Motor neuron (in vitro differentiated cells): Measurements from ENCODE around the gene SLC8A3. TPM values are rescaled to one million over a fixed set of nuclear protein-coding genes. Genes with fewer than 3 reads are reported as not detected.
A peak's percentile ranks its signal among the peaks of the same experiment; 100 is the strongest.
"Not testable (repeated sequence)": the region's sequence is repeated elsewhere in the genome, so short reads cannot be mapped to it uniquely, and the experiment has no call there.

Source experiments
- ATAC-seq, 8 experiments: fragments of 200-7000 bp; cut with Tn5 transposase; replicated peaks in 6 of 8; 2 replicates each; pipeline ENCODE4 v1.8.0; 2021; ENCODE audit warnings: mild to moderate bottlenecking in 8 of 8, moderate library complexity in 8 of 8
- H3K27ac ChIP-seq, 2 donors: fragments of 250-450 bp; sonication (Bioruptor Pico); 2 replicates each; pipeline ENCODE4 v1.9.0; 2021; ENCODE audit warnings: antibody characterized with exemption in 2 of 2, mild to moderate bottlenecking in 2 of 2, moderate library complexity in 1 of 2
- H3K4me1 ChIP-seq, 2 donors: fragments of 250-450 bp; sonication (Bioruptor Pico); replicated peaks in 1 of 2; 2 replicates each; pipeline ENCODE4 v1.6.1; 2021; ENCODE audit warnings: antibody characterized with exemption in 2 of 2, mild to moderate bottlenecking in 2 of 2, moderate library complexity in 1 of 2
- H3K4me3 ChIP-seq, 5 donors: fragments of 250-450 bp; sonication (Bioruptor Pico); 2 replicates each; pipeline ENCODE4 v1.9.0; 2021; ENCODE audit warnings: antibody characterized with exemption in 5 of 5, mild to moderate bottlenecking in 5 of 5, moderate library complexity in 4 of 5
- WGBS, 10 experiments: fragments of 450-650 bp; shearing (Covaris generic); methylation state at CpG; one replicate each; pipeline ENCODE4 v1.0.0; 2022; 5-methylcytosine and 5-hydroxymethylcytosine counted together
- in situ Hi-C, 9 experiments: fragments of 400-800 bp; cut with MboI; loops; one replicate each; pipeline ENCODE4 v1.15.0; 2021; ENCODE audit warnings: low sequenced_read_pairs in 9 of 9, low pct_unique_long_range_greater_than_20kb in 2 of 9; ENCODE audit not compliant: unreplicated experiment in 9 of 9
- total RNA-seq, 8 experiments: library from RNA; unstranded; fragments of 300-600 nt; gene quantifications; 2 replicates each; pipeline versions ENCODE4 v1.2.3 to v1.2.4, GENCODE V29; 2022

The SLC8A3 gene
- total RNA-seq, result 1 to 10 TPM in 4 of 8 experiments, under 1 TPM in 4; 0.15 to 3.1 (median 1.7) TPM

- Histone ChIP-seq H3K4me1 (peaks cover 4 to 6% of the 10 kb centered on the region in 2 donors), H3K27ac (peak within 1 kb of the TSS in 1 of 2 donors; percentile 23), H3K4me3 (peak within 1 kb of the TSS; percentile 41 to 62 (median 54))
- in situ Hi-C loops, result no loop called here
- peak; percentile 58 to 78 (median 70) for ATAC-seq
- 0% methylated on average over 1 of the region's 83 CpGs; no CpG with 5 or more reads in 9 of the 10 experiments for WGBS, 10 experiments
Measured at GRCh38 chr14:70188659-70189455, at the start of gene SLC8A3. SLC8A3 (minus strand) TSS chr14:70188951; CDS start chr14:70168422, 20,529 bp downstream.

- H3K4me3 ChIP-seq, result no peak overlapping the region
- no peaks in the 10 kb centered on the region for H3K4me1 ChIP-seq
- ATAC-seq, result no peak
- in situ Hi-C loops, result no loop called here
- 0 to 100% (median 70%) methylated on average over 1 to 3 of the region's 3 CpGs; no CpG with 5 or more reads in 4 of the 10 experiments for WGBS, 10 experiments
- no peak overlapping the region for H3K27ac ChIP-seq
Measured at GRCh38 chr14:70237710-70238109, 49.0 kb upstream of the SLC8A3 start.

- Histone ChIP-seq H3K27ac (no peak overlapping the region), H3K4me1 (no peaks in the 10 kb centered on the region), H3K4me3 (no peak overlapping the region)
- 90 to 95% (median 91%) methylated on average over 2 to 11 of the region's 61 CpGs; no CpG with 5 or more reads in 7 of the 10 experiments for WGBS, 10 experiments
- ATAC-seq, result no peak
- in situ Hi-C loops, result no loop called here
Measured at GRCh38 chr14:70234066-70234950, 45.6 kb upstream of the SLC8A3 start.

- in situ Hi-C loops, H3K4me1 ChIP-seq, H3K4me3 ChIP-seq, H3K27ac ChIP-seq: not testable (repeated sequence)
- peak in 1 of 8 experiments; percentile 29 for ATAC-seq
- WGBS, 10 experiments, result 20 to 94% (median 79%) methylated on average over 2 to 9 of the region's 14 CpGs
Measured at GRCh38 chr14:70231756-70232544, 43.2 kb upstream of the SLC8A3 start.

- WGBS, 10 experiments, result 0 to 95% (median 20%) methylated on average over 1 to 4 of the region's 9 CpGs; no CpG with 5 or more reads in 5 of the 10 experiments
- H3K27ac ChIP-seq, ATAC-seq, in situ Hi-C loops, H3K4me1 ChIP-seq, H3K4me3 ChIP-seq: not testable (repeated sequence)
Measured at GRCh38 chr14:70229877-70230640, 41.3 kb upstream of the SLC8A3 start.

- 0 to 100% (median 68%) methylated on average over 1 to 2 of the region's 3 CpGs for WGBS, 10 experiments
Measured at GRCh38 chr14:70213721-70214282, 25.1 kb upstream of the SLC8A3 start.

GRCh38 chr14:70212752-70213151, 24.0 kb upstream of the SLC8A3 start:
- peaks cover 0 to 2% of the 10 kb centered on the region in 2 donors for H3K4me1 ChIP-seq
- no peak for ATAC-seq
- no peak overlapping the region for H3K27ac ChIP-seq
- WGBS, 10 experiments, result 0 to 88% (median 38%) methylated on average over 1 of the region's 1 CpG; no CpG with 5 or more reads in 3 of the 10 experiments
- H3K4me3 ChIP-seq, result no peak overlapping the region
- in situ Hi-C loops, result no loop called here

More at GRCh38 chr14:70213721-70214282, 25.1 kb upstream of the SLC8A3 start:
- no peak for ATAC-seq
- H3K4me3 ChIP-seq, result no peak overlapping the region
- H3K4me1 ChIP-seq, result peaks cover 0 to 2% of the 10 kb centered on the region in 2 donors
- in situ Hi-C loops, result no loop called here
- no peak overlapping the region for H3K27ac ChIP-seq

- ATAC-seq, result no peak
- Histone ChIP-seq H3K4me1 (no peaks in the 10 kb centered on the region), H3K4me3 (no peak overlapping the region), H3K27ac (no peak overlapping the region)
- in situ Hi-C loops, result no loop called here
Measured at GRCh38 chr14:70208380-70208779, 19.6 kb upstream of the SLC8A3 start.

- Histone ChIP-seq H3K27ac (no peak overlapping the region), H3K4me3 (no peak overlapping the region), H3K4me1 (no peaks in the 10 kb centered on the region)
- no peak for ATAC-seq
- in situ Hi-C loops, result no loop called here
- WGBS, 10 experiments, result 0 to 100% (median 58%) methylated on average over 1 to 3 of the region's 4 CpGs; no CpG with 5 or more reads in 1 of the 10 experiments
Measured at GRCh38 chr14:70203686-70204085, 14.9 kb upstream of the SLC8A3 start.

GRCh38 chr14:70201994-70202393, 13.2 kb upstream of the SLC8A3 start:
- Histone ChIP-seq H3K27ac (no peak overlapping the region), H3K4me3 (no peak overlapping the region), H3K4me1 (no peaks in the 10 kb centered on the region)
- in situ Hi-C loops, result no loop called here
- no peak for ATAC-seq
- 4 to 87% (median 59%) methylated on average over 2 to 3 of the region's 3 CpGs; no CpG with 5 or more reads in 1 of the 10 experiments for WGBS, 10 experiments

- in situ Hi-C loops, result no loop called here
- Histone ChIP-seq H3K4me3 (no peak overlapping the region), H3K27ac (no peak overlapping the region), H3K4me1 (no peaks in the 10 kb centered on the region)
- WGBS, 10 experiments, result 0 to 83% (median 55%) methylated on average over 2 to 4 of the region's 4 CpGs; no CpG with 5 or more reads in 1 of the 10 experiments
- no peak for ATAC-seq
Measured at GRCh38 chr14:70193396-70193795, 4.6 kb upstream of the SLC8A3 start.

GRCh38 chr14:70192915-70193314, 4.2 kb upstream of the SLC8A3 start:
- Histone ChIP-seq H3K4me1 (no peaks in the 10 kb centered on the region), H3K27ac (no peak overlapping the region), H3K4me3 (no peak overlapping the region)
- ATAC-seq, result no peak
- 0 to 88% (median 45%) methylated on average over 1 to 2 of the region's 2 CpGs; no CpG with 5 or more reads in 6 of the 10 experiments for WGBS, 10 experiments
- in situ Hi-C loops, result no loop called here
